GM19239 (cell line): Measurements from ENCODE around the gene CMYA5.
A peak's percentile ranks its signal among the peaks of the same experiment; 100 is the strongest.
"Not testable (repeated sequence)": the region's sequence is repeated elsewhere in the genome, so short reads cannot be mapped to it uniquely, and the experiment has no call there.

Experiments
- DNase-seq: peaks from one replicate; pipeline ENCODE4 v3.0.0; 2011; ENCODE audit warnings: low spot score; ENCODE audit not compliant: insufficient read length
- FAIRE-seq: peaks from 2 replicates; lab custom pipeline; 2011; peaks lifted over from hg19 to GRCh38; lab: Jason Lieb, UNC

Gene CMYA5

GRCh38 chr5:79743846-79744605 is 54.4 kb downstream of the CMYA5 start:
- DNase-seq (no peak), FAIRE-seq (no peak)

- no peak for FAIRE-seq
- no peak for DNase-seq
These were observed 55.6 kb downstream of the CMYA5 start for GRCh38 chr5:79745255-79745654.

GRCh38 chr5:79746642-79747569 is 57.3 kb downstream of the CMYA5 start:
- DNase-seq (no peak), FAIRE-seq (no peak)

GRCh38 chr5:79750611-79751510 is 61.2 kb downstream of the CMYA5 start:
- DNase-seq (no peak), FAIRE-seq (peak; percentile 14)

GRCh38 chr5:79753092-79753491 is 63.5 kb downstream of the CMYA5 start:
- no peak for DNase-seq
- FAIRE-seq, result no peak

GRCh38 chr5:79753877-79754645 is 64.4 kb downstream of the CMYA5 start:
- no peak for FAIRE-seq
- no peak for DNase-seq

- FAIRE-seq (no peak), DNase-seq (no peak)
These were observed 65.4 kb downstream of the CMYA5 start for GRCh38 chr5:79754865-79755555.

- DNase-seq (no peak), FAIRE-seq (no peak)
These were observed 66.4 kb downstream of the CMYA5 start for GRCh38 chr5:79756076-79756475.

GRCh38 chr5:79759436-79759835 is 69.8 kb downstream of the CMYA5 start:
- DNase-seq (no peak), FAIRE-seq (no peak)

- no peak for FAIRE-seq
These were observed 70.2 kb downstream of the CMYA5 start for GRCh38 chr5:79759848-79760247.

GRCh38 chr5:79762929-79763328 is 73.3 kb downstream of the CMYA5 start:
- FAIRE-seq (no peak), DNase-seq (no peak)

More at GRCh38 chr5:79759848-79760247, 70.2 kb downstream of the CMYA5 start:
- DNase-seq, result no peak

GRCh38 chr5:79764147-79764546 is 74.5 kb downstream of the CMYA5 start:
- DNase-seq, FAIRE-seq: not testable (repeated sequence)

GRCh38 chr5:79771387-79771786 is 81.8 kb downstream of the CMYA5 start:
- DNase-seq (no peak), FAIRE-seq (no peak)

- no peak for FAIRE-seq
- DNase-seq, result no peak
These were observed 83.0 kb downstream of the CMYA5 start for GRCh38 chr5:79772651-79773050.

GRCh38 chr5:79773612-79774011 is 84.0 kb downstream of the CMYA5 start:
- DNase-seq (no peak), FAIRE-seq (no peak)

GRCh38 chr5:79774171-79774854 is 84.7 kb downstream of the CMYA5 start:
- FAIRE-seq (no peak), DNase-seq (no peak)

- FAIRE-seq, result no peak
- DNase-seq, result no peak
These were observed 85.2 kb downstream of the CMYA5 start for GRCh38 chr5:79774855-79775237.

- DNase-seq, FAIRE-seq: not testable (repeated sequence)
These were observed 95.1 kb downstream of the CMYA5 start for GRCh38 chr5:79784741-79785140.
